PC-3 (cell line): ENCODE results near the gene PSRC1. TPM values are rescaled to one million over a fixed set of nuclear protein-coding genes. Genes with fewer than 3 reads are reported as not detected.

Experiments used
- ATAC-seq: fragments of 200-7000 bp; cut with Tn5 transposase; 2 replicates; pipeline ENCODE4 v1.9.1; 2020; ENCODE audit warnings: mild to moderate bottlenecking, moderate library complexity
- BruUV-seq: library from RNA; stranded (reverse); fragments of 400-500 nt; replicated peaks from 2 replicates; lab custom pipeline; 2021; lab: Mats Ljungman, UMichigan
- CTCF ChIA-PET: fragments of 300-600 bp; sonication (Branson Sonifier 250); formaldehyde crosslinking; loops from one replicate; lab custom pipeline; 2022; ENCODE audit warnings: antibody characterized with exemption; lab: Charles Lee
- POLR2A ChIA-PET: fragments of 300-600 bp; sonication (Branson Sonifier 250); formaldehyde crosslinking; loops from one replicate; lab custom pipeline; 2022; ENCODE audit warnings: antibody characterized with exemption; ENCODE audit not compliant: unreplicated experiment; lab: Charles Lee
- DNase-seq: peaks from one replicate; pipeline ENCODE4 v3.0.0-alpha.2; 2015
- H2AFZ ChIP-seq: fragments of 300-600 bp; sonication (generic); 2 replicates; pipeline ENCODE4 v1.6.0; 2016; ENCODE audit warnings: antibody characterized with exemption, low read length
- H3F3A ChIP-seq: fragments of 300-600 bp; sonication (generic); one replicate; pipeline ENCODE4 v1.6.0; 2017; ENCODE audit warnings: antibody characterized with exemption, low read length, control low read depth, mild to moderate bottlenecking; ENCODE audit not compliant: unreplicated experiment
- H3K27ac ChIP-seq: fragments of 300-600 bp; sonication (generic); 2 replicates; pipeline ENCODE4 v1.5.1; 2016; ENCODE audit warnings: mild to moderate bottlenecking, low read length
- H3K27me3 ChIP-seq: fragments of 300-600 bp; sonication (generic); 2 replicates; pipeline ENCODE4 v1.6.1; 2016; ENCODE audit warnings: low read length, mixed read lengths
- H3K36me3 ChIP-seq: fragments of 300-600 bp; sonication (generic); 2 replicates; pipeline ENCODE4 v1.6.1; 2016; ENCODE audit warnings: low read depth, mixed run types, low read length, mixed read lengths
- H3K4me1 ChIP-seq: fragments of 300-600 bp; sonication (generic); 2 replicates; pipeline ENCODE4 v1.5.1; 2016; ENCODE audit warnings: low read length; ENCODE audit not compliant: insufficient read depth
- H3K4me2 ChIP-seq: fragments of 300-600 bp; sonication (generic); 2 replicates; pipeline ENCODE4 v1.6.0; 2016; ENCODE audit warnings: low read length
- H3K4me3 ChIP-seq: fragments of 300-600 bp; sonication (generic); 2 replicates; pipeline ENCODE4 v1.5.1; 2016; ENCODE audit warnings: mild to moderate bottlenecking, low read length, mixed read lengths
- H3K79me2 ChIP-seq: fragments of 300-600 bp; sonication (generic); 2 replicates; pipeline ENCODE4 v1.6.1; 2017; ENCODE audit warnings: low read length, mixed read lengths
- H3K9ac ChIP-seq: fragments of 300-600 bp; sonication (generic); 2 replicates; pipeline ENCODE4 v1.6.0; 2016; ENCODE audit warnings: mild to moderate bottlenecking, low read length
- H3K9me2 ChIP-seq: fragments of 300-600 bp; sonication (generic); replicated peaks from 2 replicates; pipeline ENCODE4 v1.6.1; 2016; ENCODE audit warnings: mixed run types, low read length, mixed read lengths
- H3K9me3 ChIP-seq: fragments of 300-600 bp; sonication (generic); 2 replicates; pipeline ENCODE4 v1.6.1; 2016; ENCODE audit warnings: low read length, mixed read lengths
- H4K20me1 ChIP-seq: fragments of 300-600 bp; sonication (generic); 2 replicates; pipeline ENCODE4 v1.6.1; 2016; ENCODE audit warnings: low read length, mixed read lengths
- CTCF ChIP-seq: fragments of 300-600 bp; sonication (generic); conservative IDR thresholded peaks from 2 replicates; pipeline ENCODE4 v1.5.1; 2017; ENCODE audit warnings: antibody characterized with exemption, low read depth, mild to moderate bottlenecking, low read length
- EZH2 ChIP-seq: fragments of 300-600 bp; sonication (generic); IDR thresholded peaks from one replicate; pipeline ENCODE4 v1.6.1; 2017; ENCODE audit warnings: antibody characterized with exemption, mild to moderate bottlenecking, low read length; ENCODE audit not compliant: unreplicated experiment
- EZH2phosphoT487 ChIP-seq: fragments of 300-600 bp; sonication (generic); IDR thresholded peaks from 2 replicates; pipeline ENCODE4 v1.6.1; 2018; ENCODE audit warnings: mild to moderate bottlenecking, antibody characterized with exemption, low read length, borderline replicate concordance
- intact Hi-C: fragments of 100-400 bp; cut with micrococcal nuclease; formaldehyde crosslinking; loops from 2 replicates; pipeline ENCODE4 v1.9.0; 2023
- total RNA-seq: library from RNA; depleted of rRNA; stranded (reverse); fragments of >200 nt; gene quantifications from 2 replicates; pipeline ENCODE4 v1.2.3, GENCODE V29; 2014

PSRC1 gene
- total RNA-seq, 1 experiment from 2014 or later = 33.8 TPM

DNA sequence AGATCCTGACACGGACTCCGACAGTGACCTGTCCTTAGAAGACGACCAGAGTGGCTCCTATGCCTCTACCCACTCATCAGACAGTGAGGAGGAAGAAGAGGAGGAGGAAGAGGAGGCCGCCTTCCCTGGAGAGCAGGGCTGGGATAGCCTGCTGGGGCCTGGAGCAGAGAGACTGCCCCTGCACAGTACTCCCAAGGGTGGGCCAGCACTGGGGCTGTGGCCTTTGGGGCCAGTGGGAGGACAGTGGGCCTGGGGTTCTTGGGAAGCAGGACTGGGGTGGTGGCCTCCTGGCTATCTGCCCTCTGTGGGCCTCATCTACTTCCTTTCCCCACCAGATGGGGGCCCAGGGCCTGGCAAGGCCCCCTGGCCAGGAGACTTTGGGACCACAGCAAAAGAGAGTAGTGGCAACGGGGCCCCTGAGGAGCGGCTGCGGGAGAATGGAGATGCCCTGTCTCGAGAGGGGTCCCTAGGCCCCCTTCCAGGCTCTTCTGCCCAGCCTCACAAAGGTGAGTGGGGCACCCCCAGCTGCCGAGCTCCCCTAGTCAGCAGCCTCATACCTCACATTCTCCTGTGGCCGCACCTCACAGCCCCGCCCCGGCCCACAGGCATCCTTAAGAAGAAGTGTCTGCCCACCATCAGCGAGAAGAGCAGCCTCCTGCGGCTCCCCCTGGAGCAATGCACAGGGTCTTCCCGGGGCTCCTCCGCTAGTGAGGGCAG, 10.0 kb downstream of the PSRC1 start:
- CTCF ChIA-PET = interaction anchor here (0.7 kb wide), 1 partner anchor 152 kb away, joined by 3 read pairs; no protein-coding TSS in a partner anchor
- H3K9me3 ChIP-seq = no peaks in the 10 kb centered on the region
- BruUV-seq = no TSS peak
- intact Hi-C loops = no loop called here
- no peak overlapping the region for H2AFZ ChIP-seq
- peak overlapping the region; percentile 8; the same call in 1 of the 2 replicates for H3K4me2 ChIP-seq
- peaks cover 10% of the 10 kb centered on the region for H3F3A ChIP-seq
- H3K4me1 ChIP-seq = peaks cover 52% of the 10 kb centered on the region
- ATAC-seq (no peak), DNase-seq (peak; percentile 47)
- H3K27ac ChIP-seq = peak overlapping the region; percentile 18; the same call in 1 of the 2 replicates
- H3K9ac ChIP-seq = no peak overlapping the region
- no peaks in the 10 kb centered on the region for H3K27me3 ChIP-seq
- no peak overlapping the region for H3K4me3 ChIP-seq
- no peaks in the 10 kb centered on the region for H3K36me3 ChIP-seq
- no peaks in the 10 kb centered on the region for H4K20me1 ChIP-seq
- TF ChIP-seq EZH2phosphoT487 = no peak
- TF ChIP-seq EZH2 = no peak
- TF ChIP-seq CTCF = no peak
- no peaks in the 10 kb centered on the region for H3K9me2 ChIP-seq
- POLR2A ChIA-PET = no interaction called here
- no peaks in the 10 kb centered on the region for H3K79me2 ChIP-seq

- H3K9me2 ChIP-seq = no peaks in the 10 kb centered on the region
- POLR2A ChIA-PET = no interaction called here
- H3K4me1 ChIP-seq = peaks cover 47% of the 10 kb centered on the region
- no peak for TF ChIP-seq CTCF
- no peak for TF ChIP-seq EZH2
- no peak for TF ChIP-seq EZH2phosphoT487
- H3K9me3 ChIP-seq = no peaks in the 10 kb centered on the region
- H3K36me3 ChIP-seq = no peaks in the 10 kb centered on the region
- no peak overlapping the region for H3K4me3 ChIP-seq
- no peaks in the 10 kb centered on the region for H3K27me3 ChIP-seq
- no TSS peak for BruUV-seq
- no peaks in the 10 kb centered on the region for H4K20me1 ChIP-seq
- H3K4me2 ChIP-seq = no peak overlapping the region
- H3K9ac ChIP-seq = no peak overlapping the region
- CTCF ChIA-PET = no interaction called here
- intact Hi-C loops = no loop called here
- H3F3A ChIP-seq = peaks cover 10% of the 10 kb centered on the region
- no peak overlapping the region for H2AFZ ChIP-seq
- no peaks in the 10 kb centered on the region for H3K79me2 ChIP-seq
- ATAC-seq = no peak
- no peak overlapping the region for H3K27ac ChIP-seq
- DNase-seq = no peak
These were observed 10.7 kb downstream of the PSRC1 start for GRCh38 chr1:109272021-109272799.
